KMS-11 (cell line): Measurements from ENCODE around the gene PPP2R5E.
"Not testable (repeated sequence)": the region's sequence is repeated elsewhere in the genome, so short reads cannot be mapped to it uniquely, and the experiment has no call there.

Experiments used
- H2AFZ ChIP-seq: fragments of 200-600 bp; sonication (generic); 2 replicates; pipeline ENCODE4 v1.6.1; 2016; ENCODE audit warnings: antibody characterized with exemption, mixed run types, low read depth
- H3K27ac ChIP-seq: fragments of 200-600 bp; sonication (generic); 2 replicates; pipeline ENCODE4 v1.6.1; 2016; ENCODE audit warnings: mild to moderate bottlenecking, mixed run types
- H3K27me3 ChIP-seq: fragments of 200-600 bp; sonication (generic); 2 replicates; pipeline ENCODE4 v1.6.1; 2017; ENCODE audit warnings: mild to moderate bottlenecking, low read depth, mixed run types, moderate library complexity; ENCODE audit not compliant: insufficient read depth
- H3K36me3 ChIP-seq: fragments of 200-600 bp; sonication (generic); 2 replicates; pipeline ENCODE4 v1.6.1; 2017; ENCODE audit warnings: mild to moderate bottlenecking, mixed run types; ENCODE audit not compliant: insufficient read depth
- H3K4me1 ChIP-seq: fragments of 200-600 bp; sonication (generic); 2 replicates; pipeline ENCODE4 v1.6.1; 2016; ENCODE audit warnings: mild to moderate bottlenecking, low read depth, mixed run types; ENCODE audit not compliant: poor library complexity, severe bottlenecking
- H3K4me2 ChIP-seq: fragments of 200-600 bp; sonication (generic); 2 replicates; pipeline ENCODE4 v1.7.0; 2016; ENCODE audit warnings: mild to moderate bottlenecking, mixed run types
- H3K4me3 ChIP-seq: fragments of 200-600 bp; sonication (generic); IDR thresholded peaks from 2 replicates; pipeline ENCODE4 v1.6.1; 2017; ENCODE audit warnings: low read depth, low read length, mixed read lengths; ENCODE audit not compliant: insufficient read depth
- H3K79me2 ChIP-seq: fragments of 200-600 bp; sonication (generic); 2 replicates; pipeline ENCODE4 v1.6.1; 2016; ENCODE audit warnings: low read depth, mixed run types; ENCODE audit not compliant: insufficient read depth
- H3K9ac ChIP-seq: fragments of 200-600 bp; sonication (generic); 2 replicates; pipeline ENCODE4 v1.6.1; 2016; ENCODE audit warnings: mild to moderate bottlenecking, mixed run types
- H4K20me1 ChIP-seq: fragments of 200-600 bp; sonication (generic); 2 replicates; pipeline ENCODE4 v1.6.1; 2016; ENCODE audit warnings: mild to moderate bottlenecking, mixed run types; ENCODE audit not compliant: insufficient read depth
- TF ChIP-seq, protein P1 (sequence below): fragments of 200-600 bp; sonication (generic); conservative IDR thresholded peaks from 2 replicates; pipeline ENCODE4 v1.6.1; 2017; ENCODE audit warnings: low read depth, mild to moderate bottlenecking, antibody characterized with exemption, low read length, moderate library complexity, mixed read lengths

Gene PPP2R5E

DNA sequence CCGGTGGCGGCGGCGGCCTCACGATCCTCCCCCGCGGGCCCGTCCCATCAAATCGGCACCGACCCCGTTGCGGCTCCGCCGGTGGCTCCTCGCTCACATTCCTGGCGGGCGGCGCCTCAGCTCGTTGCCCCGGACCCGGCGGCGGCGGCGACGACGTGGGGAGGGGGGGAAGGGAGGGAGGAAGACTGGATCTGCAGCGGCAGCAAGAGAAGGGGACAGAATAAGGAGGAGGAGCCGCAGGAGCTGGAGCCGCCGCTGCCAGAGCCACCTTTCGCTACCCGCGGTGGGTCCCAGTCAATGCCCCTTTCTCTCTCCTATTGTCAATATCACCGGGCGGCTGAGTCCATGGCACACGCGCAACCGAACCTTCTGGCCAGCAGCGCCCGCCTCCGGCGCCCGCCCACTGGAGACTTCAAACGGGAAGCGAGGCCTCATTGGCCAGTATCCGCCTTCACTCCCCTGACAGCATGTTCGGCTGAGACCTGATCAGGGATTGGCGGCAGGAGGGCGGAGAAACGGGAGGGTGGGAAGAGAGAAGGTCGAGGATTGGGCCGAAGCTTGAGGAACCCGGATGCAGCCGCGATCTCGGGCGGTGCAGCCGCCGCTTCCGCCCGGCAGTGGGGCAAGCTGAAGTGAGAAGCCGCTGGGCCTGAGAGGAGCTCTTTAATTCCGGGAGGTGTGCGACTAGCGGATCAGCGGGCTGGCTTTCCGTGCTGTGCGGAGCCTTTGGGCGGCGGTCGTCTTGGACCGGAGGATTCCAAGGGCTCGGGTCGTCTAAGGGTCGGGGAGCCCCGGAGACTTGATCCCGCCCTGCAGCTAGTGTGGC lies at the start of gene PPP2R5E:
Gene PPP2R5E, minus strand, starts transcription at position 378 of the 826 bp plus-strand sequence. CDS start 3,692 bp downstream, outside the sequence.
- Histone ChIP-seq H3K79me2 (peaks cover 21% of the 10 kb centered on the region), H3K4me2 (peak within 1 kb of the TSS; percentile 78), H3K27me3 (no peaks in the 10 kb centered on the region), H3K36me3 (no peaks in the 10 kb centered on the region), H3K4me1 (peaks cover 17% of the 10 kb centered on the region), H2AFZ (peak within 1 kb of the TSS; percentile 83), H3K27ac (no peak within 1 kb of the TSS; the same call in 1 of the 2 replicates), H4K20me1 (0 out of 2 replicates have a peak, but pooled peaks cover 4% of the 10 kb centered on the region), H3K4me3 (no peak within 1 kb of the TSS), H3K9ac (peak within 1 kb of the TSS; percentile 44; the same call in 1 of the 2 replicates)
- TF ChIP-seq, protein P1, sequence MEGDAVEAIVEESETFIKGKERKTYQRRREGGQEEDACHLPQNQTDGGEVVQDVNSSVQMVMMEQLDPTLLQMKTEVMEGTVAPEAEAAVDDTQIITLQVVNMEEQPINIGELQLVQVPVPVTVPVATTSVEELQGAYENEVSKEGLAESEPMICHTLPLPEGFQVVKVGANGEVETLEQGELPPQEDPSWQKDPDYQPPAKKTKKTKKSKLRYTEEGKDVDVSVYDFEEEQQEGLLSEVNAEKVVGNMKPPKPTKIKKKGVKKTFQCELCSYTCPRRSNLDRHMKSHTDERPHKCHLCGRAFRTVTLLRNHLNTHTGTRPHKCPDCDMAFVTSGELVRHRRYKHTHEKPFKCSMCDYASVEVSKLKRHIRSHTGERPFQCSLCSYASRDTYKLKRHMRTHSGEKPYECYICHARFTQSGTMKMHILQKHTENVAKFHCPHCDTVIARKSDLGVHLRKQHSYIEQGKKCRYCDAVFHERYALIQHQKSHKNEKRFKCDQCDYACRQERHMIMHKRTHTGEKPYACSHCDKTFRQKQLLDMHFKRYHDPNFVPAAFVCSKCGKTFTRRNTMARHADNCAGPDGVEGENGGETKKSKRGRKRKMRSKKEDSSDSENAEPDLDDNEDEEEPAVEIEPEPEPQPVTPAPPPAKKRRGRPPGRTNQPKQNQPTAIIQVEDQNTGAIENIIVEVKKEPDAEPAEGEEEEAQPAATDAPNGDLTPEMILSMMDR = no peak

DNA sequence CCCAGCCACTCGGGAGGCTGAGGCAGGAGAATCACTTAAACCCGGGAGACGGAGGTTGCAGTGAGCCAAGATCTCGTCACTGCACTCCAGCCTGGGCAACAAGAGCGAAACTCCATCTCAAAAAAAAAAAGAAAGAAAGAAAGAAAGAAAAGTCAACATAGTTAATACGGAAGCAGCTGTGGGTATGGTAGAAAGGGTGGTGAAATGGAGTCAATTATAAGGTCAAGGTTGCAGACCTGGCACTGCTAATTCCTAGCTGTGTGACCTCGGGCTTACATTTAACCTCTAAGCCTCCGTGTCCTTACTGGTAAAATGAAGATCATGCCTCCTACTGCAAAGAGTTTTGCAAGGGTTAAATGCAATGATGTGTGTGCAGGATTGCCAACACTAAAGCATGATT lies 39.9 kb upstream of the PPP2R5E start:
- H3K27ac ChIP-seq = not testable (repeated sequence)

DNA sequence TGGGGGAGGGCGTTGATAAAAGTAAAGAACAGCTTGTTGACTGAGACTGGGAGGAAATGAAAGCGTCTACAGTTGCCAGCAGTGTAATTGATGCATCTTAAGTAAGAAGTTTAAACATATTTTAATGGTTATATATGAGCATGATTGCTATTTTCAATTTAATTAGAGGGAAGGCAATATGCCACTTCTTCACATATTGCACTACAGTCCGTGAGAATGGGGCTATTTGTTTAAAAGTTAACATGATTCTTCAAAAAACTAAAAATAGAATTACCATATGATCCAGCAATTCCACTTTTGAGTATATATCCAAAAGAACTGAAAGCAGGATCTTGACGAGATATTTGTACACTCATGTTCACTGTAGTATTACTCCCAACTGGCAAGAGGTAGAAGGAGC lies 38.3 kb upstream of the PPP2R5E start:
- H3K4me1 ChIP-seq = no peaks in the 10 kb centered on the region
- TF ChIP-seq, protein P1 = no peak
- H4K20me1 ChIP-seq = no peaks in the 10 kb centered on the region
- H3K4me3 ChIP-seq = no peak overlapping the region
- no peaks in the 10 kb centered on the region for H3K36me3 ChIP-seq
- H3K9ac ChIP-seq = no peak overlapping the region
- H2AFZ ChIP-seq = no peak overlapping the region
- H3K79me2 ChIP-seq = no peaks in the 10 kb centered on the region
- no peaks in the 10 kb centered on the region for H3K27me3 ChIP-seq
- H3K27ac ChIP-seq = no peak overlapping the region
- H3K4me2 ChIP-seq = no peak overlapping the region

More for the DNA sequence above, 39.9 kb upstream of the PPP2R5E start:
- H3K79me2 ChIP-seq, H3K4me2 ChIP-seq, H2AFZ ChIP-seq, H3K4me1 ChIP-seq, H3K4me3 ChIP-seq, H3K36me3 ChIP-seq, H3K27me3 ChIP-seq, H3K9ac ChIP-seq, H4K20me1 ChIP-seq: not testable (repeated sequence)

DNA sequence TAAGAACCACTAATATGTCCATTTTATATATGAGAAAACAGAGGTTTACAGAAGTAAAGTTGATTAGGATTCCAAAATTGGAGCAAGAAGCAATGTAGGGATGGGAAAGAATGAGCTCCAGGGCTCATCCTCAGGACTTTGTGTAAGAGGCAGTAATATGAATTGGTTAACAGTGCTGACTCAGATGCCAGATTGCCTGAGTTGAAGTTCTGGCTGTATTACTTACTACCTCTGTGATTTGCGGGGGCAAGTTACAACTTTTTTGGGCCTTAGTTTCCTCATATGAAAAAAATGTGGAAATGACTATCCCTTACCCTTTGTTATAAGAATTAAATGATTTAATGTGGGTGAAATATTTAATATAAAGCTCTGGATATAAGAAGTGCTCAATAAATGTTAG lies 35.1 kb upstream of the PPP2R5E start:
- H3K27me3 ChIP-seq = no peaks in the 10 kb centered on the region
- no peak overlapping the region for H3K9ac ChIP-seq
- no peak overlapping the region for H3K4me2 ChIP-seq
- H3K79me2 ChIP-seq = no peaks in the 10 kb centered on the region
- H2AFZ ChIP-seq = no peak overlapping the region
- no peaks in the 10 kb centered on the region for H3K36me3 ChIP-seq
- no peaks in the 10 kb centered on the region for H3K4me1 ChIP-seq
- no peak overlapping the region for H3K4me3 ChIP-seq
- H3K27ac ChIP-seq = no peak overlapping the region
- TF ChIP-seq, protein P1 = no peak
- H4K20me1 ChIP-seq = no peaks in the 10 kb centered on the region

DNA sequence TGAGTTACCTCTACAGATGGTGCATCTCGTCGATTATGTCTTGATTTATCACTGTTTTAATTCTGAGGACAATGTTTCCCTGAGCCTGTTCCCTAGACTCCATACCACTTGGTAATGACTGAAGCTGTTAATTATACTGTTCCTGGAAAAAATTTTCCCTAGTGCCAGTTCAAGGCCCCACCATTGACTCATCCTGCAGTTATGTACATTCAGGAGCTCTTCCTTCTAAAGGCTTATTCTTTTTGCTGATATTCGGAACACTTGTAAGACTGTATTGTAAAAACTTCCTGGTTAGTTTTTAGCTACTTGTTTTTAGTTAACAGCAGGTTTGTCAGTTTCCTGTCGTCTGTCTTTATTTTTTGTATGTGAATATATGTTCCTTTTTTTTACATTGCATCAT lies 30.4 kb upstream of the PPP2R5E start:
- H3K27me3 ChIP-seq = no peaks in the 10 kb centered on the region
- TF ChIP-seq, protein P1 = no peak
- no peak overlapping the region for H3K9ac ChIP-seq
- no peaks in the 10 kb centered on the region for H3K36me3 ChIP-seq
- no peak overlapping the region for H3K4me3 ChIP-seq
- no peaks in the 10 kb centered on the region for H3K4me1 ChIP-seq
- no peak overlapping the region for H3K27ac ChIP-seq
- no peaks in the 10 kb centered on the region for H3K79me2 ChIP-seq
- H2AFZ ChIP-seq = no peak overlapping the region
- H3K4me2 ChIP-seq = no peak overlapping the region
- no peaks in the 10 kb centered on the region for H4K20me1 ChIP-seq
